ENCODE results near the gene PSMA7. TPM values are rescaled to one million over a fixed set of nuclear protein-coding genes. Genes with fewer than 3 reads are reported as not detected.

Gene PSMA7
- total and polyA plus RNA-seq, 2 of the 8 experiments (the other 6 are each of a cell fraction or from before 2014, with no cell fraction given) = 361 to 648 TPM

DNA sequence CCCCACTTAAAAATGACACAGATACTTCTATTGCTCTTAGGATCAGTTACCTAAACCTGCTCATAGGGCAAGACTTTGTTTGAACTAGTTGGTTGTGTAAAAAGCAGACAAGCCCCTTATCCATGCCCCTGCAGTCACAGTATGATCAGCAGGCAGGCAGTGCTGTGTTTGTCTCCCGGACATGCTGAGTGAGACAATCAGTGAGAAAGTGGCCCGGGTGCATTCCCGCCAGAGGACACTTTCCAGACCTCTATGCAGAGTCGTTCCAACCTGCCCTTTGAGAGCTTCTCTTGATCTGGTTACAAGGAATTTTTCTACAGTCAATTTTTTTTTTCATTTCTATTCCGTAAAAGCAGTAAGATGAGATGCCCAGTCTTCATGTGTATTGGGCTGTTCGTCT lies 14.7 kb downstream of the PSMA7 start:
- Histone ChIP-seq H4K8ac (ENCODE audit: extremely low read depth, insufficient read depth, low read length) (no peak overlapping the region), H3K79me2 (ENCODE audit: control insufficient read depth in 1 of 2, insufficient read depth in 2 of 2, low read length in 2 of 2) (peaks cover 8 to 35% of the 10 kb centered on the region in 2 experiments), H3K18ac (ENCODE audit: extremely low read depth, low read length) (no peak overlapping the region), H3K56ac (replicated peaks; ENCODE audit: insufficient read length, low read depth, low read length) (no peak overlapping the region), H4K5ac (ENCODE audit: insufficient read length, low read depth, low read length) (no peak overlapping the region), H4K91ac (replicated peaks; ENCODE audit: insufficient read length, low read length) (no peak overlapping the region), H2BK120ac (replicated peaks; ENCODE audit: low read depth, low read length) (no peak overlapping the region), H2BK12ac (ENCODE audit: low read depth, low read length) (no peak overlapping the region), H3K27me3 (replicated peaks in 1 of 4; ENCODE audit: control insufficient read depth in 3 of 4, extremely low read depth in 1 of 4, insufficient read depth in 3 of 4, low read length in 3 of 4) (no peaks in the 10 kb centered on the region), H2AK5ac (ENCODE audit: low read depth, low read length) (no peak overlapping the region), H2BK15ac (ENCODE audit: low read length) (no peak overlapping the region), H3K9ac (replicated peaks in 1 of 4; ENCODE audit: extremely low read depth in 1 of 4, low read depth in 3 of 4, low read length in 3 of 4) (no peak overlapping the region), H3K23me2 (ENCODE audit: low read depth, low read length) (no peaks in the 10 kb centered on the region), H3K23ac (ENCODE audit: insufficient read length) (no peak overlapping the region), H3K4me2 (ENCODE audit: insufficient read depth in 1 of 2, low read depth in 2 of 2, low read length in 2 of 2) (no peak overlapping the region), H3K4ac (replicated peaks; ENCODE audit: insufficient read length, low read depth, low read length) (no peak overlapping the region), H4K20me1 (replicated peaks in 1 of 2; ENCODE audit: control insufficient read depth in 1 of 2, insufficient read depth in 2 of 2, low read length in 2 of 2) (peaks cover 37 to 49% of the 10 kb centered on the region in 2 experiments), H3K79me1 (ENCODE audit: low read depth, low read length) (peaks cover 14% of the 10 kb centered on the region), H2BK5ac (ENCODE audit: low read depth, low read length) (no peak overlapping the region), H2BK20ac (ENCODE audit: low read length) (no peak overlapping the region), H3K27ac (ENCODE audit: low read depth, low read length) (no peak overlapping the region), H2AFZ (ENCODE audit: low read length) (no peak overlapping the region), H3K36me3 (ENCODE audit: control insufficient read depth in 2 of 4, insufficient read depth in 4 of 4, low read length in 3 of 4) (peaks cover 49 to 93% (median 77%) of the 10 kb centered on the region in 4 experiments), H3K9me3 (ENCODE audit: insufficient read depth in 2 of 2, low read depth in 1 of 2, low read length in 1 of 2) (no peaks in the 10 kb centered on the region), H3K4me1 (replicated peaks in 1 of 4; ENCODE audit: control insufficient read depth in 3 of 4, insufficient read depth in 4 of 4, low read length in 3 of 4) (peaks cover 0 to 6% (median 4%) of the 10 kb centered on the region in 4 experiments; a peak in 5 of 7 replicates), H3K4me3 (ENCODE audit: extremely low read depth in 1 of 4, insufficient read depth in 2 of 4, low read depth in 3 of 4, low read length in 4 of 4) (no peak overlapping the region), H3K14ac (ENCODE audit: insufficient read length) (no peak overlapping the region)
- CTCF ChIA-PET (ENCODE audit: partially characterized antibody) = interaction anchor here (1.2 to 6.6 kb wide), 4 partner anchors 9 to 117 kb away, joined by 3 to 57 read pairs (median 24); no protein-coding TSS in a partner anchor
- TF ChIP-seq NRF1 (IDR thresholded peaks at IDR 0.05; ENCODE audit: low read depth, low read length) = no peak
- TF ChIP-seq ZNF274 (IDR thresholded peaks at IDR 0.05; ENCODE audit: borderline replicate concordance, extremely low read depth, low read length) = no peak
- POLR2A ChIA-PET (ENCODE audit: partially characterized antibody) = interaction anchor here (0.8 to 12.2 kb wide), 3 partner anchors 11 to 68 kb away, joined by 4 to 125 read pairs (median 62); partner anchors contain the start of gene TAF4
- WGBS, 2 experiments (ENCODE audit: extremely low coverage in 1 of 2, insufficient coverage in 1 of 2, insufficient read length in 1 of 2, insufficient replicate concordance in 2 of 2, low coverage in 1 of 2, low lambda C conversion rate in 2 of 2, missing lambda C conversion rate in 1 of 2) = 92% methylated on average over 6 of the region's 6 CpGs; no CpG with 5 or more reads in 1 of the 2 experiments
- DNase-seq (ENCODE audit: low read depth in 1 of 2, low spot score in 2 of 2) = no peak
- FAIRE-seq = no peak
